MM.1S (cell line): ENCODE data around the gene CCDC148.

Source experiments
- DNase-seq: peaks from one replicate; pipeline ENCODE4 v3.0.0-alpha.2; 2015
- H2AFZ ChIP-seq: fragments of 300-600 bp; sonication (generic); 2 replicates; pipeline ENCODE4 v1.6.0; 2016; ENCODE audit warnings: antibody characterized with exemption, low read length
- H3F3A ChIP-seq: fragments of 300-600 bp; sonication (generic); 2 replicates; pipeline ENCODE4 v1.6.1; 2016; ENCODE audit warnings: mild to moderate bottlenecking, antibody characterized with exemption, low read length, moderate library complexity, mixed read lengths; ENCODE audit not compliant: insufficient read depth
- H3K27ac ChIP-seq: fragments of 300-600 bp; sonication (generic); 2 replicates; pipeline ENCODE4 v1.5.1; 2016; ENCODE audit warnings: mild to moderate bottlenecking, low read length
- H3K27me3 ChIP-seq: fragments of 300-600 bp; sonication (generic); replicated peaks from 2 replicates; pipeline ENCODE4 v1.6.0; 2016; ENCODE audit warnings: low read length; ENCODE audit not compliant: insufficient read depth
- H3K36me3 ChIP-seq: fragments of 300-600 bp; sonication (generic); replicated peaks from 2 replicates; pipeline ENCODE4 v1.6.1; 2016; ENCODE audit warnings: mild to moderate bottlenecking, low read length, mixed read lengths; ENCODE audit not compliant: insufficient read depth
- H3K4me1 ChIP-seq: fragments of 300-600 bp; sonication (generic); 2 replicates; pipeline ENCODE4 v1.6.1; 2016; ENCODE audit warnings: low read length, mixed read lengths
- H3K4me2 ChIP-seq: fragments of 300-600 bp; sonication (generic); 2 replicates; pipeline ENCODE4 v1.6.0; 2016; ENCODE audit warnings: low read depth, low read length
- H3K4me3 ChIP-seq: fragments of 300-600 bp; sonication (generic); 2 replicates; pipeline ENCODE4 v1.5.1; 2016; ENCODE audit warnings: low read length, mixed read lengths
- H3K79me2 ChIP-seq: fragments of 300-600 bp; sonication (generic); 2 replicates; pipeline ENCODE4 v1.6.1; 2016; ENCODE audit warnings: mixed run types, low read length, mixed read lengths
- H3K9ac ChIP-seq: fragments of 300-600 bp; sonication (generic); 2 replicates; pipeline ENCODE4 v1.6.1; 2016; ENCODE audit warnings: low read length, mixed read lengths
- H3K9me2 ChIP-seq: fragments of 300-600 bp; sonication (generic); replicated peaks from 2 replicates; pipeline ENCODE4 v1.6.1; 2016; ENCODE audit warnings: mild to moderate bottlenecking, low read length, mixed read lengths; ENCODE audit not compliant: insufficient read depth
- H3K9me3 ChIP-seq: fragments of 300-600 bp; sonication (generic); replicated peaks from 2 replicates; pipeline ENCODE4 v1.6.1; 2016; ENCODE audit warnings: mild to moderate bottlenecking, low read length, mixed read lengths; ENCODE audit not compliant: insufficient read depth
- H4K20me1 ChIP-seq: fragments of 300-600 bp; sonication (generic); 2 replicates; pipeline ENCODE4 v1.6.1; 2016; ENCODE audit warnings: mild to moderate bottlenecking, low read length, moderate library complexity, mixed read lengths; ENCODE audit not compliant: insufficient read depth
- EZH2 ChIP-seq: fragments of 300-600 bp; sonication (generic); optimal IDR thresholded peaks from 2 replicates; pipeline ENCODE3; 2017; ENCODE audit warnings: low read depth, mild to moderate bottlenecking, antibody characterized with exemption, low read length, mixed read lengths
- EZH2phosphoT487 ChIP-seq: fragments of 300-600 bp; sonication (generic); IDR thresholded peaks from 2 replicates; pipeline ENCODE4 v1.6.1; 2018; ENCODE audit warnings: antibody characterized with exemption, low read length
- TF ChIP-seq, protein P1 (sequence below): fragments of 300-600 bp; sonication (generic); IDR thresholded peaks from 2 replicates; pipeline ENCODE4 v1.5.1; 2016; ENCODE audit warnings: antibody characterized with exemption, low read length, mixed read lengths

Gene CCDC148

DNA sequence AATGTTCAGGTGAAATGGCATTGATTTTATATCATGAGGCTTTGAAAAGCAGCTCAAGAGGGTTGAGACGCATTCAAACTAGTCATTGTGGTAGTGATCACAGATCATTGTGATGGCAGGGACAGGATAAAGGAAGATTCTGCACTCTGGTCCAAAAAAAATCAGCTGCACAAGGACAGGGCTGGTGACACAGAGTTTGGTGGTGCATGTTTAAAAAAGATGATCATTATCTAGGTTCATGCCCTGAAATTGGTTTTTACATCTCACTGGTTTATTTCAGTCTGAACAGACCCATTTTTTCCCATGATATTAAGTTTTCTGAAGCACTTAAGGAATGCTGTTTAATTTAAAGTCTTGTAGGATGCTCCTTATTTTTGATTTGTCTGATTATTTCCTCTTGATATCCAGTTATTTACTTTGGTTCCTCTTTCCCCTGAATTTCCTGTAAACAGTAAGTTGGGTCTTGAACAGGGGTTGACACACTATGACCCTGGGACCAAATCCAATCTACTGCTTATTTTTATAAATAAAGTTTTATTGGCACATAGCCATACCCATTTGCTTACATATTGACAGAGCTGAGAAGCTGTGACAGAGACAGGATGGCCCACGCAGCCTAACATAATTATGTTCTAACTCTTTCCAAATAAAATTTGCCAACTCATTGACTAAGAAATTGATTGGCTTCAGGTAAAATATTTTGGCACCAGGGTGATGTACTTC is 256.5 kb downstream of the CCDC148 start:
- H3K9me2 ChIP-seq, result no peaks in the 10 kb centered on the region
- no peaks in the 10 kb centered on the region for H3K9me3 ChIP-seq
- no peak overlapping the region for H2AFZ ChIP-seq
- H4K20me1 ChIP-seq, result no peaks in the 10 kb centered on the region
- H3K79me2 ChIP-seq, result no peaks in the 10 kb centered on the region
- H3K9ac ChIP-seq, result no peak overlapping the region
- H3K4me2 ChIP-seq, result no peak overlapping the region
- TF ChIP-seq EZH2 (no peak), EZH2phosphoT487 (no peak)
- TF ChIP-seq, protein P1, sequence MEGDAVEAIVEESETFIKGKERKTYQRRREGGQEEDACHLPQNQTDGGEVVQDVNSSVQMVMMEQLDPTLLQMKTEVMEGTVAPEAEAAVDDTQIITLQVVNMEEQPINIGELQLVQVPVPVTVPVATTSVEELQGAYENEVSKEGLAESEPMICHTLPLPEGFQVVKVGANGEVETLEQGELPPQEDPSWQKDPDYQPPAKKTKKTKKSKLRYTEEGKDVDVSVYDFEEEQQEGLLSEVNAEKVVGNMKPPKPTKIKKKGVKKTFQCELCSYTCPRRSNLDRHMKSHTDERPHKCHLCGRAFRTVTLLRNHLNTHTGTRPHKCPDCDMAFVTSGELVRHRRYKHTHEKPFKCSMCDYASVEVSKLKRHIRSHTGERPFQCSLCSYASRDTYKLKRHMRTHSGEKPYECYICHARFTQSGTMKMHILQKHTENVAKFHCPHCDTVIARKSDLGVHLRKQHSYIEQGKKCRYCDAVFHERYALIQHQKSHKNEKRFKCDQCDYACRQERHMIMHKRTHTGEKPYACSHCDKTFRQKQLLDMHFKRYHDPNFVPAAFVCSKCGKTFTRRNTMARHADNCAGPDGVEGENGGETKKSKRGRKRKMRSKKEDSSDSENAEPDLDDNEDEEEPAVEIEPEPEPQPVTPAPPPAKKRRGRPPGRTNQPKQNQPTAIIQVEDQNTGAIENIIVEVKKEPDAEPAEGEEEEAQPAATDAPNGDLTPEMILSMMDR, result no peak
- no peaks in the 10 kb centered on the region for H3K27me3 ChIP-seq
- no peaks in the 10 kb centered on the region for H3K4me1 ChIP-seq
- H3F3A ChIP-seq, result no peaks in the 10 kb centered on the region
- H3K36me3 ChIP-seq, result no peaks in the 10 kb centered on the region
- no peak for DNase-seq
- no peak overlapping the region for H3K4me3 ChIP-seq
- H3K27ac ChIP-seq, result no peak overlapping the region

DNA sequence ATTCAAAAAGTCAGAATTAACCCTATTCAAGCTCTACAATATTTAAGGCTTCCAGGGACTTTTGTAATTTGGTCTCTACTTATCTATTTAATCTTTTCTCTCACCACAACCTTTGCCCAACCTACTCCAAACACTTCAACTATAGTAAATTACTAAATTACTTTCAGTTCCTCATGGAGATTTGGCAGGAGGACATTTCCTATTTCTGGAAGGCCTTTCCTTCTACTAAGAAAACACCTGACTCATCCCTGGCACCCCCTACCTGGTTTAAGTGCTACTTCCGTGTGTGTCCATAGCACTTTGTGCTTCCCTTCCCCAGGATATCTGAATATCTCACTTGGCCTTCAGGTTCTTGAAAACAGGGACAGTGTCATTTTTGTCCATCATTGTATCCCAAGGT is 258.6 kb downstream of the CCDC148 start:
- Histone ChIP-seq H3K27me3 (0 out of 2 replicates have a peak, but pooled peaks cover 4% of the 10 kb centered on the region), H3K4me2 (no peak overlapping the region), H3F3A (no peaks in the 10 kb centered on the region), H3K4me1 (no peaks in the 10 kb centered on the region), H2AFZ (no peak overlapping the region), H3K9me3 (no peaks in the 10 kb centered on the region), H4K20me1 (no peaks in the 10 kb centered on the region), H3K27ac (no peak overlapping the region), H3K79me2 (no peaks in the 10 kb centered on the region), H3K9ac (no peak overlapping the region), H3K36me3 (no peaks in the 10 kb centered on the region), H3K9me2 (no peaks in the 10 kb centered on the region), H3K4me3 (no peak overlapping the region)
- no peak for TF ChIP-seq EZH2
- no peak for TF ChIP-seq EZH2phosphoT487
- TF ChIP-seq, protein P1, result no peak
- DNase-seq, result no peak

DNA sequence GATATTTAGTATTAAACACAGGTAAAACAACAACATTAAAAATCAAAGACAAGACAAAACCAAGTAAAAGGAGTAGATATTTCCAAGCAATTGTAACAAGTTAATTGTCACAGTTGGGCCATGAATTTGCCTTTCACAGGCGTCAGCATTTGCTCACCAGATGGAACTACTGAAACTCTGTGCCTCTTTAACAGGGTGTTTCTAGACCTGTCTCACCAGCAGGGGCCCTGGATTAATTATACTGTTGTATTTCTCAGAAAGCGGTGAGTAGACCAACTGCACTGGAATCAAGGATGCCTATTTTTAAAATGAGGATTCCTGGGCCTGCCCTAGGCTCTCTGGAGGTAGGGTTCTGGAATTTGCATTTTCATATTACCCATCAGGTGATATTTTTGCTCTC is 262.3 kb downstream of the CCDC148 start:
- Histone ChIP-seq H3K9me2 (no peaks in the 10 kb centered on the region), H3K9ac (no peak overlapping the region), H3K4me2 (no peak overlapping the region), H3K79me2 (no peaks in the 10 kb centered on the region), H3F3A (peaks cover 18% of the 10 kb centered on the region), H3K27ac (no peak overlapping the region), H3K36me3 (no peaks in the 10 kb centered on the region), H2AFZ (no peak overlapping the region), H3K9me3 (no peaks in the 10 kb centered on the region), H3K27me3 (peaks cover 16% of the 10 kb centered on the region), H3K4me1 (peaks cover 20% of the 10 kb centered on the region), H3K4me3 (no peak overlapping the region), H4K20me1 (no peaks in the 10 kb centered on the region)
- no peak for DNase-seq
- TF ChIP-seq EZH2 (no peak), EZH2phosphoT487 (no peak)
- TF ChIP-seq, protein P1, result no peak
